Activated naive CD4-positive, alpha-beta T cell treated with anti-CD3 and anti-CD28 coated beads, Interleukin-2, amount 50 U/mL, for 24 hours (primary cell): ENCODE results near the gene MIXL1.
"Not testable (repeated sequence)": the region's sequence is repeated elsewhere in the genome, so short reads cannot be mapped to it uniquely, and the experiment has no call there.

ENCODE experiments used
- H3K27ac Mint-ChIP-seq: one replicate; pipeline ENCODE4 v1.8.0; 2021; ENCODE audit warnings: mild to moderate bottlenecking, mixed read lengths
- H3K27me3 Mint-ChIP-seq: one replicate; pipeline ENCODE4 v1.8.0; 2021; ENCODE audit warnings: mixed read lengths
- H3K36me3 Mint-ChIP-seq: one replicate; pipeline ENCODE4 v1.8.0; 2021; ENCODE audit warnings: mixed read lengths
- H3K4me1 Mint-ChIP-seq: one replicate; pipeline ENCODE4 v1.8.0; 2021; ENCODE audit warnings: mixed read lengths
- H3K4me3 Mint-ChIP-seq: one replicate; pipeline ENCODE4 v1.8.0; 2021; ENCODE audit warnings: mild to moderate bottlenecking, mixed read lengths
- H3K9me3 Mint-ChIP-seq: one replicate; pipeline ENCODE4 v1.8.0; 2021; ENCODE audit warnings: mixed read lengths

MIXL1 gene

GRCh38 chr1:226248091-226248490 lies 24.6 kb downstream of the MIXL1 start:
- Mint-ChIP-seq H3K4me1 (no peaks in the 10 kb centered on the region), H3K27me3 (no peaks in the 10 kb centered on the region), H3K4me3 (no peak overlapping the region), H3K36me3 (peaks cover 14% of the 10 kb centered on the region), H3K9me3 (no peaks in the 10 kb centered on the region), H3K27ac (no peak overlapping the region)

- H3K27me3 Mint-ChIP-seq, result no peaks in the 10 kb centered on the region
- H3K27ac Mint-ChIP-seq, result no peak overlapping the region
- no peaks in the 10 kb centered on the region for H3K9me3 Mint-ChIP-seq
- peaks cover 14% of the 10 kb centered on the region for H3K36me3 Mint-ChIP-seq
- H3K4me1 Mint-ChIP-seq, result no peaks in the 10 kb centered on the region
- H3K4me3 Mint-ChIP-seq, result no peak overlapping the region
Observed at GRCh38 chr1:226248796-226249195, 25.3 kb downstream of the MIXL1 start.

GRCh38 chr1:226250511-226250910 lies 27.0 kb downstream of the MIXL1 start:
- H3K4me1 Mint-ChIP-seq, result no peaks in the 10 kb centered on the region
- no peaks in the 10 kb centered on the region for H3K9me3 Mint-ChIP-seq
- H3K27me3 Mint-ChIP-seq, result no peaks in the 10 kb centered on the region
- H3K27ac Mint-ChIP-seq, result no peak overlapping the region
- H3K36me3 Mint-ChIP-seq, result peaks cover 17% of the 10 kb centered on the region
- H3K4me3 Mint-ChIP-seq, result no peak overlapping the region

DNA sequence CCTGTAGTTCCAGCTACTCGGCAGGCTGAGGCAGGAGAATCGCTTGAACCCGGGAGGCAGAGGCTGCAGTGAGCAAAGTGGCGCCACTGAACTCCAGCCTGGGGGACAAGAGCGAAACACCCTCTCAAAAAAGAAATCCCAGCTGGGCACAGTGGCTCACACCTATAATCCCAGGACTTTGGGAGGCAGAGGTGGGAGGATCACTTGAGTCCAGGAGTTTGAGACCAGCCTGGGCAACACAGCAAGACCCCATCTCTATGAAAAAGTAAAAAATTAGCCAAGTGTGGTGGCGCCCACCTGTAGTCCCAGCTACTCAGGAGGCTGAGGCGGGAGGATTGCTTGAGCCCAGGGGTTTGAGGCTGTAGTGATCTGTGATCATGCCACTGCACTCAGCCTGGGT lies 29.4 kb downstream of the MIXL1 start:
- H3K27ac Mint-ChIP-seq, H3K9me3 Mint-ChIP-seq, H3K4me1 Mint-ChIP-seq: not testable (repeated sequence)

DNA sequence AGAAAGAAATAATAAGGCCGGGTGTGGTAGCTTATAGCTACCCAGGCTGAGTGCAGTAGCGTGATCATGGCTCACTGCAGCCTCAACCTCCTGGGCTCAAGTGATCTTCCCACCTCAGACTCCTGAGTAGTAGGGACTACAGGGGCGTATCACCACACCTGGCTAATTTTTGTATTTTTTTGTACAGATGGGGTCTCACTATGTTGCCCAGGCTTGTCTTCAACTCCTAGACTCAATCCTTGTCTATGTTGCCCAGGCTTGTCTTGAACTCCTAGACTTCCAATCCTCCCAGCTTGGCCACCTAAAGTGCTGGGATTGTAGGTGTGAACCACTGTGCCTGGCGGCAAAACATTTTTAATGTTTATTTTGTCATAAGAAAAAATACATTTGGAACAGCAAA lies 30.5 kb downstream of the MIXL1 start:
- peaks cover 13% of the 10 kb centered on the region for H3K36me3 Mint-ChIP-seq
- no peaks in the 10 kb centered on the region for H3K27me3 Mint-ChIP-seq
- no peak overlapping the region for H3K4me3 Mint-ChIP-seq
- no peaks in the 10 kb centered on the region for H3K9me3 Mint-ChIP-seq
- H3K4me1 Mint-ChIP-seq, result no peaks in the 10 kb centered on the region
- H3K27ac Mint-ChIP-seq, result no peak overlapping the region

More for the DNA sequence above, 29.4 kb downstream of the MIXL1 start:
- not testable (repeated sequence) for H3K27me3 Mint-ChIP-seq, H3K4me3 Mint-ChIP-seq
- H3K36me3 Mint-ChIP-seq, result peaks cover 14% of the 10 kb centered on the region

DNA sequence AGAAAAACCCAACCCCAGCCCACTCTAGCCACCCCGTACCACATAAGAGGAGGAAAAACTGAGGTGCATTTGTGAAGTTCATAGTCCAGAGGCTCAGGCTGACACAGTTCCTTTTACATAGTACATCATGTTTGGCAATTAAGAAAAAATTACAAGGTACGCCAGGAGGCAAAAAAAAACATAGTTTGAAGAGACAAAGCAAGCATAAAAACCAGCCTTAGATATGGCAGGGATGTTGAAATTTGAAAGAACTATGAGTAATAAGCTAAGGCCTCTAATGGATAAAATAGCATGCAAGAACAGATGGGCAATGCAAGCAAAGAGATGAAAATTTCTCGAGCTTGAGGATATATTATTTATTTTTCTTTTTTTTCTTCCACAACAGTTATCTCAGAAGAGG lies 31.9 kb downstream of the MIXL1 start:
- Mint-ChIP-seq H3K9me3 (no peaks in the 10 kb centered on the region), H3K4me1 (no peaks in the 10 kb centered on the region), H3K4me3 (no peak overlapping the region), H3K27ac (no peak overlapping the region), H3K36me3 (peaks cover 18% of the 10 kb centered on the region), H3K27me3 (no peaks in the 10 kb centered on the region)

- Mint-ChIP-seq H3K4me3 (no peak overlapping the region), H3K27ac (no peak overlapping the region), H3K4me1 (no peaks in the 10 kb centered on the region), H3K27me3 (no peaks in the 10 kb centered on the region), H3K36me3 (peaks cover 34% of the 10 kb centered on the region), H3K9me3 (no peaks in the 10 kb centered on the region)
Observed at GRCh38 chr1:226261818-226262217, 38.4 kb downstream of the MIXL1 start.

GRCh38 chr1:226268421-226269124 lies 45.1 kb downstream of the MIXL1 start:
- Mint-ChIP-seq H3K36me3 (peaks cover 2% of the 10 kb centered on the region), H3K4me3 (no peak overlapping the region), H3K4me1 (no peaks in the 10 kb centered on the region), H3K27ac (no peak overlapping the region), H3K27me3 (no peaks in the 10 kb centered on the region), H3K9me3 (no peaks in the 10 kb centered on the region)

- H3K36me3 Mint-ChIP-seq, H3K4me3 Mint-ChIP-seq, H3K9me3 Mint-ChIP-seq, H3K27ac Mint-ChIP-seq, H3K4me1 Mint-ChIP-seq, H3K27me3 Mint-ChIP-seq: not testable (repeated sequence)
Observed at GRCh38 chr1:226272233-226272902, 48.9 kb downstream of the MIXL1 start.

DNA sequence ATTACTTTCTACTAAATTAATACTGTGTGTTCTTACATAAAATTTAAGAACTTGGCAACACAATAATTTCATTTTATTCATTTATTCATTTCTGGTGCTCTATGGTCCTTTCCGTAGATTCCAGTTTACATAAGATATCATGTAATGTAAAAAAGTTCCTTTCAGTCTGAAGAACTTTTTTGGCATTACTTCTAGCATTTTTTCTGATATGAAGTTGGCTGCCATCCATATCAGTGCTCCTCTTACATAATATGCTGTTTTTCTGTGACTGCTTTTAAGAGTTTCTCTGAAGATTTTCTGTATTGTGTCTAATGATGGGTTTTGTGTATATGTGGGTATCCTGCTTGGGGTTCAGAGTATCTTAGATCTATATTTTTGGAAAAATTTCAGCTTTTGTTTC lies 50.7 kb downstream of the MIXL1 start:
- Mint-ChIP-seq H3K27ac (no peak overlapping the region), H3K9me3 (no peaks in the 10 kb centered on the region), H3K27me3 (no peaks in the 10 kb centered on the region), H3K4me3 (no peak overlapping the region), H3K4me1 (no peaks in the 10 kb centered on the region), H3K36me3 (peaks cover 2% of the 10 kb centered on the region)

DNA sequence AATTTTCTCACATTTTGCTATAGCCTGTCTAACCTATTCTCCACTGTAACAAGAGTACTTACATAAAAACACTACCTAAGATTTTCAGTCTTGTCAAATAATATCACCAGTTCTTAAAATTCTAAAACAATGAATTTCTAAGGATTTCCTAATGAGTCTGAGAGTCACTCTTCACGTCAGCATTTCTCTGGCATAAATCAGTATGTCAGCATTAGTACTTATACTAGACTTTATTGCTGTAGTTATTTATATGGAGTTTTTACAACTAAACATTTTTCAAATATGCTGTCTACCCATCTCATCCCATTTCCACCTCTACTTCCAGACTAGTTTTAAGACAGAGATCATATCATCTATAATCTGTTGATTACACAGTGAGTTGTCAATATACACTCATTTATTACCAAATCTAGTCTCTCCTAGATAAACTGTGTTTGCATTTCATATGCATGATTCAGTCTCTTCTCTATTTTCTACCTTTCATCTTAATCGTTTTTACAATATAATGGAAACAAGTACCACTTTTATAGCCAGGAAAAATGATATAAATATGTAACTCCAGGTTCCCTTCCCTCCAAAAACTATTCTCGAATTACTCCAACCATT lies 52.7 kb downstream of the MIXL1 start:
- no peaks in the 10 kb centered on the region for H3K4me1 Mint-ChIP-seq
- peaks cover 4% of the 10 kb centered on the region for H3K36me3 Mint-ChIP-seq
- no peaks in the 10 kb centered on the region for H3K27me3 Mint-ChIP-seq
- no peaks in the 10 kb centered on the region for H3K9me3 Mint-ChIP-seq
- no peak overlapping the region for H3K4me3 Mint-ChIP-seq
- no peak overlapping the region for H3K27ac Mint-ChIP-seq
